Measurements from ENCODE around the gene DLG2. TPM values are rescaled to one million over a fixed set of nuclear protein-coding genes. Genes with fewer than 3 reads are reported as not detected.

DLG2 gene
- polyA plus RNA-seq, 2 donors, result 2.6 to 6.7 TPM

DNA sequence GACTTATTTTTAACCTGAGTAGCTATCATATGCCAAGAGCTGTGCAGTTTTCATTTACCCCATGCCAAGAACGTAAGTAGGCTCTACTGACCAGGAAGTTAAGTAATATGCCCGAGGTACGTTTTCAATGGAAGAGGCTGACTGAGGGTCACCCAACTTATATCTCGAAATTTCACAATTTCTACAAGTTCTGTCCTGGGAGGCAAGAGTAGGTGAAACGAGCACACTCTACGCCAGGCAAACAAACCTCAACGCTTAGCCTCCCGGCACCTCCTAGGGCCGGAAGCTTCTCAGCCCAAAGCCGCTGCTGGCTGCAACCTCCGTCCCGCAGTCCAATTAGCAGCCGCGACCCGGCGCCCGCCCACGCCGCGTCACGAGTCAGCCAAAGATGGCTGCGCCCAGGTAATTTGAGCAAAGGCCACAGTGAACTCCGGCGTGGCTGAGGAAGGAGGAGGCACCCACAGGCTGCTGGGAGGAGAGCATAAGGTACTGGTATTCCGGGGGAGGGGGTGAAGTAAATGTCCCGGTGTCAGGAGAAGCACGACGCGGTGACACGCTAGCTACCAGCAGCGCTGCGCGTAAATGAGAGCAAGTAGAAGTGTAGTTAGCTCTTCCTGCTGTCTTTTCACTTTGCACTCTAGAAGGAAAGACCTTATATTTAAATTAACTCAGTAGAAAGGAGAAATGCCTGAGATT, 20.6 kb upstream of the DLG2 start, which contains the start of gene TMEM126A:
Gene TMEM126A, plus strand, starts transcription at position 364 of the 696 bp plus-strand sequence. CDS start 2,289 bp downstream, outside the sequence.
- H3K27me3 ChIP-seq (ENCODE audit: control insufficient read depth in 1 of 2, insufficient read depth in 2 of 2, low read length in 2 of 2), result peaks cover 0 to 4% of the 10 kb centered on the region in 2 donors
- peak within 1 kb of the TSS; percentile 64 to 71 for H3K4me3 ChIP-seq (ENCODE audit: low read depth in 1 of 2, low read length in 2 of 2)
- WGBS, 2 donors, result 0 to 1% methylated on average over 33 of the region's 33 CpGs
- no peaks in the 10 kb centered on the region for H3K9me3 ChIP-seq (ENCODE audit: control insufficient read depth in 2 of 2, insufficient read depth in 1 of 2, low read depth in 1 of 2, low read length in 1 of 2)
- H3K27ac ChIP-seq (ENCODE audit: low read depth in 2 of 2, low read length in 1 of 2), result peak within 1 kb of the TSS; percentile 70 to 94
- H3K36me3 ChIP-seq (ENCODE audit: control insufficient read depth in 2 of 2, insufficient read depth in 2 of 2, low read length in 1 of 2), result no peaks in the 10 kb centered on the region
- no peaks in the 10 kb centered on the region for H3K4me1 ChIP-seq (ENCODE audit: control insufficient read depth in 2 of 2, insufficient read depth in 2 of 2, low read length in 1 of 2)

DNA sequence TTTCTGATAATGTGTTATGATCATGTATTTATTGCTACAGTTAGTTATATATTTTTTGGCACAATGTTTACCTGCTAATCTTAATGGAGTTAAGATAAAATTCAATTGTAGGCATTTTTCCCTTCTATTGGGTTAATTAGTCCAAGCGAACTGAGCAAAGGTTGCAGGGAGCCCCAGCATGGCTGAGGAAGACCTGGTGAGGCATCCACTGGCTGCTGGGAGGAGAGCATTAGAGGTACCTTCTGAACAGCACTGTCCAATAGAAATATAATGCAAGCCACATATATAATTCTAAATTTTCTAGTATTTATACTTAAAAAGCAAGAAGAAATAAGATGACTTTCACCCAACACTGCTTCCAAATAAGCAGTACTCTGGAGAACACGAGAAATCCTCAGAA, 19.9 kb upstream of the DLG2 start:
- H3K36me3 ChIP-seq (ENCODE audit: control insufficient read depth in 2 of 2, insufficient read depth in 2 of 2, low read length in 1 of 2), result no peaks in the 10 kb centered on the region
- no peaks in the 10 kb centered on the region for H3K4me1 ChIP-seq (ENCODE audit: control insufficient read depth in 2 of 2, insufficient read depth in 2 of 2, low read length in 1 of 2)
- H3K27me3 ChIP-seq (ENCODE audit: control insufficient read depth in 1 of 2, insufficient read depth in 2 of 2, low read length in 2 of 2), result peaks cover 0 to 4% of the 10 kb centered on the region in 2 donors
- WGBS, 2 donors, result 17 to 40% methylated on average over 2 of the region's 2 CpGs
- H3K4me3 ChIP-seq (ENCODE audit: low read depth in 1 of 2, low read length in 2 of 2), result peak overlapping the region; percentile 64 to 71
- peak overlapping the region in 1 of 2 donors; percentile 46 for H3K27ac ChIP-seq (ENCODE audit: low read depth in 2 of 2, low read length in 1 of 2)
- no peaks in the 10 kb centered on the region for H3K9me3 ChIP-seq (ENCODE audit: control insufficient read depth in 2 of 2, insufficient read depth in 1 of 2, low read depth in 1 of 2, low read length in 1 of 2)

DNA sequence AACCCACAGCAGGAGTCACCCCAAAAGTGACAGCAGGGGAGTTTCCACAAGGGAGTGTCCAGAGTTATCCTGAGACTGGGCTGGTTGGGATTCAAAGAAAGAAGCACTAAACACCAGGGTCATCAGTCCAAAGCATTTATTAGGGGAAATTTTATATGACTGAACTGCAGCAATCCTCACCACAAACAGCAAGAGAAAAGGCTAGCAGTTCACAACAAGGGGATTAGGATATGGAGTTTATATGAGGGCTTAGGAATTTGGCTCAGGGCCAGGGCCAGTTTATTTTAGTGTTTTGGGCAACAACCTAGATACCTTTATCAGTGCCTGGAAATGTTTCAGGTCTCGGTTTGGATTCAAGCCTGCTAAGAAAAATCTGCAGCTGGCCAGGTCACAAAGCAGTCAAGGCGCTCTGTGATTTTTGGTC, 16.1 kb upstream of the DLG2 start:
- H3K36me3 ChIP-seq (ENCODE audit: control insufficient read depth in 2 of 2, insufficient read depth in 2 of 2, low read length in 1 of 2), result no peaks in the 10 kb centered on the region
- H3K27me3 ChIP-seq (ENCODE audit: control insufficient read depth in 1 of 2, insufficient read depth in 2 of 2, low read length in 2 of 2), result peaks cover 0 to 4% of the 10 kb centered on the region in 2 donors
- no peaks in the 10 kb centered on the region for H3K9me3 ChIP-seq (ENCODE audit: control insufficient read depth in 2 of 2, insufficient read depth in 1 of 2, low read depth in 1 of 2, low read length in 1 of 2)
- WGBS, 2 donors, result 39 to 47% methylated on average over 2 of the region's 2 CpGs
- no peak overlapping the region for H3K27ac ChIP-seq (ENCODE audit: low read depth in 2 of 2, low read length in 1 of 2)
- no peaks in the 10 kb centered on the region for H3K4me1 ChIP-seq (ENCODE audit: control insufficient read depth in 2 of 2, insufficient read depth in 2 of 2, low read length in 1 of 2)
- H3K4me3 ChIP-seq (ENCODE audit: low read depth in 1 of 2, low read length in 2 of 2), result no peak overlapping the region

DNA sequence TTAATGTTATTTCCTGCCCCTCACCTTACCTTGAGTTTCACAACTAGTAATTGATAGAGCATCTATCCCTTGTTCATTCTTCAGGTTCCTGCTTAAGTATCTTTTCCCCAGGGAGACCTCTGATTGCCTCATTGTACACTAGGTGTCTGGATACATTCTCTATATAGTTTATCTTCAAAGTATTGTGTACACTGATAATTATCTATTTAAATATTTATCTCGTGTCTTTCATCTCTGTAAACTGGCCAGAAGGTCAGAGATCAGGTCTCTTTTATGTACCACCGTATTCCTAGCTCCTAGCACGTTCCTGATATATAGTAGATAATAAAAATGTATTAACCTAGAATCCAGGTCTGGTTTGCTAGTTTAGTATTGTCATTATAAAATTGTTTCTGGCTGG, 7.6 kb upstream of the DLG2 start:
- no peaks in the 10 kb centered on the region for H3K27me3 ChIP-seq (ENCODE audit: control insufficient read depth in 1 of 2, insufficient read depth in 2 of 2, low read length in 2 of 2)
- peaks cover 0 to 3% of the 10 kb centered on the region in 2 donors for H3K36me3 ChIP-seq (ENCODE audit: control insufficient read depth in 2 of 2, insufficient read depth in 2 of 2, low read length in 1 of 2)
- WGBS, 2 donors, result 68 to 85% methylated on average over 3 of the region's 3 CpGs
- no peak overlapping the region for H3K4me3 ChIP-seq (ENCODE audit: low read depth in 1 of 2, low read length in 2 of 2)
- H3K27ac ChIP-seq (ENCODE audit: low read depth in 2 of 2, low read length in 1 of 2), result no peak overlapping the region
- no peaks in the 10 kb centered on the region for H3K9me3 ChIP-seq (ENCODE audit: control insufficient read depth in 2 of 2, insufficient read depth in 1 of 2, low read depth in 1 of 2, low read length in 1 of 2)
- no peaks in the 10 kb centered on the region for H3K4me1 ChIP-seq (ENCODE audit: control insufficient read depth in 2 of 2, insufficient read depth in 2 of 2, low read length in 1 of 2)

DNA sequence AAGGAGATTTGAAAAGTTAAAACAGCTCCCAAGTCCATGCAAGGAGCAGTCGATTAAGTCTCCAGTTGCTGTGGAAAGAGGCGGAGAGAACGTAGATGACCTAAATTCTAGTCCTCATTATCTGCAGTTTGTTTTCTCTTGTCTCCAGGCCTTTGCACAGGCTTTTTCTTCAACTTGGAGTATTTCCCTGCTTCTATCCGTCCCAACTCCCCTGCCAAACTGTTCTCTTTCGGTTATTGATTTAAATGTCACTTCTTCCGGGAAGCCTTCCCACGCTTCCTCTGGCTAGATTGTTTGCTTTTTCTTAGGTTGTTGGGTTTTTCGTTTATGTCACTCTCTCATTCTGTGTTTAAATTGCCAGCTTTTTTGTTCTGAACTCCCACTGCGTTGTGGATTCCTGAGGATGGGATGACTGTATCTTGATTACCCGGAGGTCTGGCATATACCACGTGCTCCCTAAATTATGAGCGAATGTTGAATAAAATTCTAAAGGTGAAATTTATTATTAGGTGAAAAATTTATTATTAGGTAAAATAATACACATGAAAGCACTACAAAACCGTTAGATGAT, 1.7 kb upstream of the DLG2 start:
- Histone ChIP-seq H3K4me1 (ENCODE audit: control insufficient read depth in 2 of 2, insufficient read depth in 2 of 2, low read length in 1 of 2) (no peaks in the 10 kb centered on the region), H3K27ac (ENCODE audit: low read depth in 2 of 2, low read length in 1 of 2) (peak overlapping the region; percentile 55 to 98), H3K27me3 (ENCODE audit: control insufficient read depth in 1 of 2, insufficient read depth in 2 of 2, low read length in 2 of 2) (no peaks in the 10 kb centered on the region), H3K9me3 (ENCODE audit: control insufficient read depth in 2 of 2, insufficient read depth in 1 of 2, low read depth in 1 of 2, low read length in 1 of 2) (no peaks in the 10 kb centered on the region), H3K4me3 (ENCODE audit: low read depth in 1 of 2, low read length in 2 of 2) (peak overlapping the region; percentile 58 to 83), H3K36me3 (ENCODE audit: control insufficient read depth in 2 of 2, insufficient read depth in 2 of 2, low read length in 1 of 2) (peaks cover 0 to 3% of the 10 kb centered on the region in 2 donors)
- WGBS, 2 donors, result 1% methylated on average over 13 of the region's 13 CpGs

DNA sequence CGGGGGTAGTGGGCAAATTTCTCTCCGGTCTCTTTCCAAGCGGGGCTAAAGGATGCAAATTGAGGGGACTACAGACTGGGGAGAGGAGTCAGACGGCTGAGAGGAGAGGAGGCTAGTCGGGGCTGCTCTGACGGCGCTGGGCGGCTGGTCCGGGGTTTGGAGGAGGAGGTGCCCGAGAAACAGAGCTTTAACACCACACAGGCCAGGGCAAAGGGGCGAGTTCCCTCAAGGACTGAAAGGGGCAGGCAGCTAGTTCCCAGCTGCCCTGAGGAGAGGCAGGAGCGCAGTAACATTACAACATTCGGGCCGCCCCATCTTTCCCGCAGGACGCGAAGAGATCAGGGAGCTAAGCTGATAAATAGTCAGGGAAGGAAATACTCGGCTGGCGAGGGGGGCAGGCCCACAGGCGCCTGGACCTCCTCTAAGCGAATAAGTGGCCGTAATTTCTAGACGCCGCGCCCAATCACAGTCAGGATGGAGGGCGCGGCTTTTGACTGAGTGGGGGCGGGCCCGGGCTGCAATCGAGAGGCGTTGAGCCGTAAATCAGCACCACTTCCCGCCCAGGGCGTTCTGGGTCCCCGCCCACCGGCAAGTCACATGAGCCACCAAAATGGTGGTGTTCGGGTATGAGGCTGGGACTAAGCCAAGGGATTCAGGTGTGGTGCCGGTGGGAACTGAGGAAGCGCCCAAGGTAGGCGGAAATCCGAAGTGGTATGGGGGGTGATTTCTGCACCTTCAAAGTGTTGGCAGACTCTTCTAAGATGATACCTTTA, 1.0 kb upstream of the DLG2 start, which contains the start of gene TMEM126B:
Gene TMEM126B, plus strand, starts transcription at position 596 of the 773 bp plus-strand sequence. Its CDS starts 15 bp downstream, at position 611.
- Histone ChIP-seq H3K36me3 (ENCODE audit: control insufficient read depth in 2 of 2, insufficient read depth in 2 of 2, low read length in 1 of 2) (peaks cover 0 to 3% of the 10 kb centered on the region in 2 donors), H3K27me3 (ENCODE audit: control insufficient read depth in 1 of 2, insufficient read depth in 2 of 2, low read length in 2 of 2) (no peaks in the 10 kb centered on the region), H3K9me3 (ENCODE audit: control insufficient read depth in 2 of 2, insufficient read depth in 1 of 2, low read depth in 1 of 2, low read length in 1 of 2) (no peaks in the 10 kb centered on the region), H3K4me3 (ENCODE audit: low read depth in 1 of 2, low read length in 2 of 2) (peak within 1 kb of the TSS; percentile 83 to 87), H3K27ac (ENCODE audit: low read depth in 2 of 2, low read length in 1 of 2) (peak within 1 kb of the TSS; percentile 95 to 98), H3K4me1 (ENCODE audit: control insufficient read depth in 2 of 2, insufficient read depth in 2 of 2, low read length in 1 of 2) (no peaks in the 10 kb centered on the region)
- WGBS, 2 donors, result 0% methylated on average over 41 of the region's 41 CpGs

DNA sequence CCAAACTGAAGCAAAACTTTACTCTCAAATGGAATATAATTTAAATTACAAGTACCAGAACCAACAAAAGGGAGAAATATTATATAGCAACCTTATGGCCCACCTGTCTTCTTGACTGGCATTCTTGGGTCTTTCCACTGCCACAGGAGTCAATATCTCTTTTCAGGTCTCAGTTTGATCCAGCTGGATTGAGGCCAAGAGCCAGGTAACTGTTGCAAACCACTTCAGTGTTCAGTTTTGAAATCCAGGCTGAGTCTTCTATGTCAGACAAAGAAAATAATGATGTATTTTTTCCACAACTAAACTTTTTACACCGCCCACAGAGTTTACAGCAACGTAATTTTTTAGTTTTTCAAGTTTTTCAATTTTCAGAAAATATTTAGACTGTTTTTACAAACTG, 648 bp downstream of the DLG2 start:
- H3K27ac ChIP-seq (ENCODE audit: low read depth in 2 of 2, low read length in 1 of 2), result no peak overlapping the region
- no peaks in the 10 kb centered on the region for H3K9me3 ChIP-seq (ENCODE audit: control insufficient read depth in 2 of 2, insufficient read depth in 1 of 2, low read depth in 1 of 2, low read length in 1 of 2)
- 35 to 46% methylated on average over 2 of the region's 2 CpGs for WGBS, 2 donors
- H3K36me3 ChIP-seq (ENCODE audit: control insufficient read depth in 2 of 2, insufficient read depth in 2 of 2, low read length in 1 of 2), result peaks cover 0 to 3% of the 10 kb centered on the region in 2 donors
- H3K4me3 ChIP-seq (ENCODE audit: low read depth in 1 of 2, low read length in 2 of 2), result peak overlapping the region in 1 of 2 donors; percentile 83
- H3K4me1 ChIP-seq (ENCODE audit: control insufficient read depth in 2 of 2, insufficient read depth in 2 of 2, low read length in 1 of 2), result no peaks in the 10 kb centered on the region
- H3K27me3 ChIP-seq (ENCODE audit: control insufficient read depth in 1 of 2, insufficient read depth in 2 of 2, low read length in 2 of 2), result no peaks in the 10 kb centered on the region

DNA sequence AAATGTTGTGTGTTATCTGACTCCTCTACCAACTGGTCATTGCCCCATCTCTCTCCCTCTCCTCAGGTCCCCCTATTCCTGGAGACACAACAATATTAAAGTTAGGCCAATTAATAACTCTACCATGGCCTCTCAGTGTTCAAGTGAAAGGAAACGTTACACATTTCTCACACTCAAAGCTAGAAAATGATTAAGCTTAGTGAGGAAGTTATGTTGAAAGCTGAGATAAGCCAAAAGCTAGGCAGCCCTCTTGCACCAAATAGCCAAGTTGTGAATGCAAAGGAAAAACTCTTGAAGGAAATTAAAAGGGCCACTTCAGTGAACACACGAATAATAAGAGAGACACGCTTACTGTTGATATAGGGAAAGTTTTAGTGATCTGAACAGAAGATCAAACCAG, 6.9 kb downstream of the DLG2 start:
- Histone ChIP-seq H3K4me3 (ENCODE audit: low read depth in 1 of 2, low read length in 2 of 2) (no peak overlapping the region), H3K4me1 (ENCODE audit: control insufficient read depth in 2 of 2, insufficient read depth in 2 of 2, low read length in 1 of 2) (no peaks in the 10 kb centered on the region), H3K27me3 (ENCODE audit: control insufficient read depth in 1 of 2, insufficient read depth in 2 of 2, low read length in 2 of 2) (no peaks in the 10 kb centered on the region), H3K27ac (ENCODE audit: low read depth in 2 of 2, low read length in 1 of 2) (no peak overlapping the region), H3K9me3 (ENCODE audit: control insufficient read depth in 2 of 2, insufficient read depth in 1 of 2, low read depth in 1 of 2, low read length in 1 of 2) (no peaks in the 10 kb centered on the region), H3K36me3 (ENCODE audit: control insufficient read depth in 2 of 2, insufficient read depth in 2 of 2, low read length in 1 of 2) (no peaks in the 10 kb centered on the region)
- 77 to 89% methylated on average over 3 of the region's 3 CpGs for WGBS, 2 donors

DNA sequence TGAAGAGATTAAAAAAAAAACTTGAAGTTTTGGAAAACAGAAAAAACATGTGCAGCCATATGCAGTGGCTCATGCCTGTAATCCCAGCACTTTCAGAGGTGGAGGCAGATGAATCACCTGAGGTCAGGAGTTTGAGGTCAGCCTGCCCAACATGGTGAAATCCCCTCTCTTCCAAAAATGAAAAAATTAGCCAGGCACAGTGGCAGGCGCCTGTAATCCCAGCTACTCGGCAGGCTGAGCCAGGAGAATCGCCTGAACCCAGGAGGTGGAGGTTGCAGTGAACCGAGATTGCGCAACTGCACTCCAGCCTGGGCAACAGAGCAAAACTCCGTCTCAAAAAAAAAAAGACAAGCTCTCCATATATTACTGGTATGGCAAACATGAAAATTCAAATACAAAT, 7.6 kb downstream of the DLG2 start:
- Histone ChIP-seq H3K9me3 (ENCODE audit: control insufficient read depth in 2 of 2, insufficient read depth in 1 of 2, low read depth in 1 of 2, low read length in 1 of 2) (no peaks in the 10 kb centered on the region), H3K27me3 (ENCODE audit: control insufficient read depth in 1 of 2, insufficient read depth in 2 of 2, low read length in 2 of 2) (no peaks in the 10 kb centered on the region), H3K27ac (ENCODE audit: low read depth in 2 of 2, low read length in 1 of 2) (no peak overlapping the region), H3K4me1 (ENCODE audit: control insufficient read depth in 2 of 2, insufficient read depth in 2 of 2, low read length in 1 of 2) (no peaks in the 10 kb centered on the region), H3K36me3 (ENCODE audit: control insufficient read depth in 2 of 2, insufficient read depth in 2 of 2, low read length in 1 of 2) (no peaks in the 10 kb centered on the region), H3K4me3 (ENCODE audit: low read depth in 1 of 2, low read length in 2 of 2) (no peak overlapping the region)
- 83 to 89% methylated on average over 6 of the region's 6 CpGs for WGBS, 2 donors
